Breast epithelium (tissue), 4 donors: ENCODE measurements around the gene PDPK1. TPM values are rescaled to one million over a fixed set of nuclear protein-coding genes. Genes with fewer than 3 reads are reported as not detected.
A peak's percentile ranks its signal among the peaks of the same experiment; 100 is the strongest.

ENCODE experiments used
- DNase-seq, 2 donors: peaks; one replicate each; pipeline ENCODE4 v3.0.0-alpha.2; 2019; ENCODE audit warnings: low spot score in 2 of 2
- H3K27ac ChIP-seq, 2 donors: fragments of 200-600 bp; sonication (generic) in 1 of 2; one replicate each; pipeline ENCODE4 v1.5.1; 2016 to 2019; ENCODE audit warnings: mild to moderate bottlenecking in 1 of 2
- H3K27me3 ChIP-seq, 2 donors: fragments of 200-600 bp; sonication (generic) in 1 of 2; one replicate each; pipeline versions ENCODE4 v1.5.1 to v1.6.0; 2017 to 2019; ENCODE audit warnings: control low read depth in 1 of 2, mild to moderate bottlenecking in 1 of 2
- H3K36me3 ChIP-seq: fragments of 200-600 bp; one replicate; pipeline ENCODE4 v1.5.1; 2019
- H3K4me1 ChIP-seq, 2 donors: fragments of 200-600 bp; sonication (generic); one replicate each; pipeline ENCODE4 v1.5.1; 2016 to 2019; ENCODE audit warnings: control low read depth in 1 of 2
- H3K4me3 ChIP-seq, 3 donors: fragments of 200-600 bp; sonication (generic); 1 replicate in 2 of 3; 2 replicates in 1 of 3; pipeline ENCODE4 v1.5.1; 2016 to 2019; ENCODE audit warnings: mild to moderate bottlenecking in 3 of 3, moderate library complexity in 2 of 3
- H3K9me3 ChIP-seq, 2 donors: fragments of 200-600 bp; sonication (generic) in 1 of 2; one replicate each; pipeline ENCODE4 v1.5.1; 2016 to 2019; ENCODE audit warnings: control low read depth in 1 of 2
- POLR2A ChIP-seq: fragments of 450-650 bp; IDR thresholded peaks from one replicate; pipeline ENCODE4 v1.6.1; 2016; ENCODE audit warnings: antibody characterized with exemption, mild to moderate bottlenecking, moderate library complexity
- POLR2AphosphoS5 ChIP-seq, 3 donors: sonication (generic); formaldehyde crosslinking; IDR thresholded peaks; one replicate each; pipeline ENCODE4 v1.6.1; 2017; ENCODE audit warnings: antibody characterized with exemption in 3 of 3
- intact Hi-C: fragments of 100-400 bp; cut with DNase I; formaldehyde crosslinking; loops from one replicate; pipeline ENCODE4 v1.15.1; 2023; ENCODE audit warnings: low total_unique reads
- total RNA-seq, 3 donors: library from RNA; depleted of rRNA; stranded (reverse); fragments of >200 nt; gene quantifications; one replicate each; pipeline ENCODE4 v1.1.0, GENCODE V29; 2016
- TF ChIP-seq, protein P1 (sequence below), 3 donors: fragments of 450-650 bp; IDR thresholded peaks; one replicate each; pipeline ENCODE4 v1.5.1; 2016 to 2017; ENCODE audit warnings: antibody characterized with exemption in 3 of 3, mild to moderate bottlenecking in 3 of 3, moderate library complexity in 3 of 3

The PDPK1 gene
- total RNA-seq, 3 donors from 2014 or later, result 28.8 to 32.8 (median 29.4) TPM

DNA sequence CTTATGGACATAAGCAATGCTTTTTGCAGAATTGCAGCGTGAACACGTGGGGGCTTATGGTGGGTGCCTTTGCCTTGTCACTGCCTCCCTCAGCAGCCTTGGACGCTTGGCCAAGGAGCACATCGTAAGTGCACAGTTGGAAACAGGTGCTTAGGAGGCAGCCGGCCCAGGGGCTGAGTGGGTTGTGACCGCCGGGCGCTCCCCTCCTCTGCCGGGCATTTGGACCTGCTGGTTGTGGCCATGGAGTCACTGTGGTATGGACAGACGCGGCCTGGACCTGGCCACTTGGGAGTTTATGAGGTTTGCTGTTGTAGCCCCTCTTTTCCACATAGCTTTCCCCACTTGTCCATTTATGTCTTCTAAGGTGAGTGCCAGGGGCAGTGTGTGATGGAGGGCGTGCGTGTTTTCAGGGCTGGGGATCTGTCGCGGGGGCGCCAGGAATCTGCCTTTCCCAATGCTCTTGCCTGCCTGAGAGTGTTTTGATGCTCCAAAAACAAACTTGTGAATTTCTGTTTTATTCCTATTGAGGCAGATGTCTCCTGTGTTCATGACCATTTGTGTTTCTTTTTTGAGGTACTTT is 49.2 kb downstream of the PDPK1 start:
- peak in 1 of 2 donors; percentile 36 for DNase-seq
- Histone ChIP-seq H3K27me3 (no peaks in the 10 kb centered on the region), H3K4me3 (no peak overlapping the region), H3K4me1 (no peaks in the 10 kb centered on the region), H3K9me3 (no peaks in the 10 kb centered on the region), H3K36me3 (no peaks in the 10 kb centered on the region), H3K27ac (no peak overlapping the region)
- TF ChIP-seq POLR2A (no peak), POLR2AphosphoS5 (IDR thresholded peaks at IDR 0.05) (no peak)
- intact Hi-C loops, result no loop called here

- peak in 1 of 2 donors; percentile 33 for DNase-seq
- Histone ChIP-seq H3K36me3 (no peaks in the 10 kb centered on the region), H3K4me1 (no peaks in the 10 kb centered on the region), H3K27ac (no peak overlapping the region), H3K27me3 (no peaks in the 10 kb centered on the region), H3K9me3 (no peaks in the 10 kb centered on the region), H3K4me3 (no peak overlapping the region)
- intact Hi-C loops, result no loop called here
- TF ChIP-seq POLR2AphosphoS5 (IDR thresholded peaks at IDR 0.05) (no peak), POLR2A (no peak)
- TF ChIP-seq, protein P1, sequence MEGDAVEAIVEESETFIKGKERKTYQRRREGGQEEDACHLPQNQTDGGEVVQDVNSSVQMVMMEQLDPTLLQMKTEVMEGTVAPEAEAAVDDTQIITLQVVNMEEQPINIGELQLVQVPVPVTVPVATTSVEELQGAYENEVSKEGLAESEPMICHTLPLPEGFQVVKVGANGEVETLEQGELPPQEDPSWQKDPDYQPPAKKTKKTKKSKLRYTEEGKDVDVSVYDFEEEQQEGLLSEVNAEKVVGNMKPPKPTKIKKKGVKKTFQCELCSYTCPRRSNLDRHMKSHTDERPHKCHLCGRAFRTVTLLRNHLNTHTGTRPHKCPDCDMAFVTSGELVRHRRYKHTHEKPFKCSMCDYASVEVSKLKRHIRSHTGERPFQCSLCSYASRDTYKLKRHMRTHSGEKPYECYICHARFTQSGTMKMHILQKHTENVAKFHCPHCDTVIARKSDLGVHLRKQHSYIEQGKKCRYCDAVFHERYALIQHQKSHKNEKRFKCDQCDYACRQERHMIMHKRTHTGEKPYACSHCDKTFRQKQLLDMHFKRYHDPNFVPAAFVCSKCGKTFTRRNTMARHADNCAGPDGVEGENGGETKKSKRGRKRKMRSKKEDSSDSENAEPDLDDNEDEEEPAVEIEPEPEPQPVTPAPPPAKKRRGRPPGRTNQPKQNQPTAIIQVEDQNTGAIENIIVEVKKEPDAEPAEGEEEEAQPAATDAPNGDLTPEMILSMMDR (IDR thresholded peaks at IDR 0.05), result no peak
These were observed 50.2 kb downstream of the PDPK1 start for GRCh38 chr16:2587891-2588565.

- H3K36me3 ChIP-seq, result no peaks in the 10 kb centered on the region
- DNase-seq, result no peak
These were observed 53.8 kb downstream of the PDPK1 start for GRCh38 chr16:2591476-2592240.

GRCh38 chr16:2592786-2593185 is 55.0 kb downstream of the PDPK1 start:
- H3K27ac ChIP-seq, result no peak overlapping the region
- no peak for DNase-seq
- peaks cover 3% of the 10 kb centered on the region for H3K36me3 ChIP-seq
- no peaks in the 10 kb centered on the region for H3K4me1 ChIP-seq
- TF ChIP-seq POLR2A, result no peak
- TF ChIP-seq, protein P1 (IDR thresholded peaks at IDR 0.05), result no peak
- intact Hi-C loops, result no loop called here
- H3K4me3 ChIP-seq, result no peak overlapping the region
- H3K27me3 ChIP-seq, result no peaks in the 10 kb centered on the region
- H3K9me3 ChIP-seq, result no peaks in the 10 kb centered on the region

More at GRCh38 chr16:2591476-2592240, 53.8 kb downstream of the PDPK1 start:
- Histone ChIP-seq H3K4me3 (no peak overlapping the region), H3K4me1 (no peaks in the 10 kb centered on the region), H3K9me3 (no peaks in the 10 kb centered on the region), H3K27me3 (no peaks in the 10 kb centered on the region), H3K27ac (no peak overlapping the region)
- TF ChIP-seq POLR2A, result no peak
- intact Hi-C loops, result no loop called here

GRCh38 chr16:2595393-2596205 is 57.8 kb downstream of the PDPK1 start:
- H3K27ac ChIP-seq, result no peak overlapping the region
- H3K36me3 ChIP-seq, result peaks cover 5% of the 10 kb centered on the region
- H3K4me1 ChIP-seq, result no peaks in the 10 kb centered on the region
- H3K27me3 ChIP-seq, result no peaks in the 10 kb centered on the region
- TF ChIP-seq POLR2AphosphoS5 (IDR thresholded peaks at IDR 0.05), result no peak
- H3K9me3 ChIP-seq, result no peaks in the 10 kb centered on the region
- intact Hi-C loops, result no loop called here
- no peak overlapping the region for H3K4me3 ChIP-seq
- peak in 1 of 2 donors; percentile 43 for DNase-seq

DNA sequence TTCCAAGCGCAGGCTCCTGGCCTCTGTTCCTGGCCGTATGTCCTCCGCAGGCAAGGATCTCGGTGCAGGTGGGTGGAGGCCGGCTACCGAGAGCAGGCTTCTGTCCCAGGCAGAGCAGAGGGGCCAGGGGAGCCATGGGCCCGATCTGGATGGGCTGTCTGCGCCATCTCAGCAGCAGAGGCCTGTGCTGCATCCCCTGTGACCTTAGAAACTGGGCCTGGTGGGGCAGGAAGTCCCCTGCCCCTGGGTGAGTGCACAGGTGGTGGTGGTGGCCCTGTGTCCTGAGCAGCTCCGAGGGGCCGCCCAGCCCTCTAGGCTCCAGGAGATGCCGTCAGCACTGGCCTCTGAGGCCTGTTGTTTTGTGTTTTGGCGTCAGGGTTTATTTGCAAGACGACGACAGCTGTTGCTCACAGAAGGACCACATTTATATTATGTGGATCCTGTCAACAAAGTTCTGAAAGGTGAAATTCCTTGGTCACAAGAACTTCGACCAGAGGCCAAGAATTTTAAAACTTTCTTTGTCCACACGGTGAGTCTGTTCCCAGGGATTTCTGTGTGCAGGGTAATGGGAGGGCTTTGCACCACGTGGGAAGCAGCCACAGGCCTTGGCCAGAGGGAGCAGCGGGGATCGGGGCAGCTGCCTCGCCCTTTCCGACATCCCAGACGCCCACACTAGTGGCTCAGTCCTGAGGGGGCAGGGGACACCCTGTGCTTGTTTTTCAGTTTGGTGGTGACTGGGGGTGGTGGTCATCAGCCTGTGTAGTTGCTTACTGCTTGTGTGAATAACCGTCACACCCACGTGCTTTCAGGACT is 59.1 kb downstream of the PDPK1 start:
- no peaks in the 10 kb centered on the region for H3K9me3 ChIP-seq

More for the DNA sequence above, 59.1 kb downstream of the PDPK1 start:
- H3K27me3 ChIP-seq, result no peaks in the 10 kb centered on the region
- H3K27ac ChIP-seq, result no peak overlapping the region
- intact Hi-C loops, result no loop called here
- peak in 1 of 2 donors; percentile 44 for DNase-seq
- H3K36me3 ChIP-seq, result peaks cover 5% of the 10 kb centered on the region
- no peak overlapping the region for H3K4me3 ChIP-seq
- TF ChIP-seq POLR2A (no peak), POLR2AphosphoS5 (IDR thresholded peaks at IDR 0.05) (no peak)
- TF ChIP-seq, protein P1 (IDR thresholded peaks at IDR 0.05), result no peak
- H3K4me1 ChIP-seq, result no peaks in the 10 kb centered on the region
